D721Med (cell line): ENCODE results near the gene PCNP.
"Not testable (repeated sequence)": the region's sequence is repeated elsewhere in the genome, so short reads cannot be mapped to it uniquely, and the experiment has no call there.

Experiments used
- DNase-seq: peaks from one replicate; pipeline ENCODE4 v3.0.0; 2011; ENCODE audit warnings: low spot score; ENCODE audit not compliant: insufficient read length
- FAIRE-seq: peaks from 2 replicates; lab custom pipeline; 2011; peaks lifted over from hg19 to GRCh38; lab: Jason Lieb, UNC
- CTCF ChIP-seq: IDR thresholded peaks from 2 replicates; pipeline ENCODE4 v1.5.1; 2012; ENCODE audit warnings: mild to moderate bottlenecking, control low read depth; ENCODE audit not compliant: insufficient read depth; ENCODE audit errors: missing control alignments

Gene PCNP

DNA sequence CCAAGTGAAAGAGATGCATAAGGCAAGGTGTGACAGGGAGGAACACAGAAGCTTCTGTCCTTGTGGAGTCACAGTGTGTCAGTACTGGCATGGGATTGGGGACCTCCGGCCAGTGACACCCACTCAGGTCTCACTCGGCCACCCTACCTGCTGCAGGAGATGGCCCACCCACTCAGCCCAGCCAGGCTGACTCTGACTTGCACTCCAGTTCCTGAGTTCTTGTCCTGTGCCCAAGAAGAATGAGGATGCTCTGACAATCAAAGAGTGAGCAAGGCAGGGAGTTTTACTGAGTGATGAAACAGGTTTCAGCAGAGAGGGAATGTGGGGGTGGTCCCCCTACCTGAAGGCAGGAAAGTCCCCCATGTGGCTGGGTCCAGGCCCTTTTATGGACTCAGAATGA, 50.9 kb downstream of the PCNP start:
- no peak for DNase-seq
- TF ChIP-seq CTCF = no peak
- no peak for FAIRE-seq

DNA sequence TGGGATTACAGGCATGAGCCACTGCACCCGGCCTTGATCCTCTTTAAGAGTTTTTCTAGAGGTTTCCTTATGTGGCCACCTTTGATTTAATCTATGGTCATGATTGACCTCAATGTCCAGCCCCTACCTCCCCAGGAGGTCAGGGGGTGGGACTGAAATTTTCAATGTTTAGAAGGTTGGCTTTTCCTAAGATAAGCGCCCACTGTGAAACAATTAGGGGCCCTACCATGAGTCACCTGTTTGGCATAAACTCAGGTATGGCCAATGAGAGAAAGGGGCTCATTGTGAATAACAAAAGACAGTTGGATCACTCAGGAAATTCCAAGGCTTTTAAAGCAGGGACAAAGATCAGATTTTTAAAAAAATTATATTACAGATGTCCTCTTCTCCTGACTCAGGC, 51.9 kb downstream of the PCNP start:
- FAIRE-seq = no peak
- DNase-seq = no peak
- no peak for TF ChIP-seq CTCF

DNA sequence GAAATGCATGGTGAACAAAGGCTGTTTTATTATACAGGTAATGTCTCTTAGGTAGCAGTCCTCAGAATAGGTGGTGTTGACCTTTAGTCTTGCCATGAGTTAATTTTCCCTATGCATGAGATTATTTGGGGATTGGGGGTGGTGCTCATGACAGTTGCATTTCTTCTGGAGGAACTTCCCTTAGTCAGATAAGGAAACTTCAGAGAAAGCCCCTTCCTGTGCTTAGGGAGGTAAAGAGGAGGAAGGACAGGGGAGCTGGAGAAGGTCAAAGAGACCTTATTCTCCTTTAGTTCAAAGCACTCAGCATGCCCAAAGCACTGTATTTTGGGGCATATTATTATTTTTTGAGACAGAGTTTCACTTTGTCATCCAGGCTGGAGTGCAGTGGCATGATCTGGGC, 55.2 kb downstream of the PCNP start:
- TF ChIP-seq CTCF = no peak
- FAIRE-seq (no peak), DNase-seq (no peak)

GRCh38 chr3:101631098-101631796, 57.3 kb downstream of the PCNP start:
- no peak for TF ChIP-seq CTCF
- FAIRE-seq (no peak), DNase-seq (no peak)

DNA sequence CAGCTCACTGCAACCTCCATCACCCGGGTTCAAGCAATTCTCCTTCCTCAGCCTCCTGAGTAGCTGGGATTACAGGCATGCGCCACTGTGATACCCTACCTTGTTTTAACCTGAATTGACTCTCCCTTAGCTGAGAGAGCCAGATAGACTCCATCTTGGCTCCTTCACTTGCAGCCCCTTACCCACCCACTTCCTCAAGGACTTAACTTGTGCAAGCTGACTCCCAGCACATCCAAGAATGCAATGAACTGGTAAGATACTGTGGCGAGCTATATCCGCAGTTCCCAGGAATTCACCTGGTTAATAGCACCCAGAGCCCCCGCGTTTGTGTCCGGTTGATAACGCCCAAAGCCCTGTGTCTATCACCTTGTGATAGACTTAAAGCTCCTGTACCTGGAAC, 58.0 kb downstream of the PCNP start:
- not testable (repeated sequence) for FAIRE-seq, DNase-seq

GRCh38 chr3:101632586-101632985, 58.6 kb downstream of the PCNP start:
- FAIRE-seq (no peak), DNase-seq (no peak)
- no peak for TF ChIP-seq CTCF

GRCh38 chr3:101633186-101633585, 59.2 kb downstream of the PCNP start:
- FAIRE-seq (no peak), DNase-seq (no peak)
- TF ChIP-seq CTCF = no peak
